ENCODE results near the gene PDXDC1.
"Not testable (repeated sequence)": the region's sequence is repeated elsewhere in the genome, so short reads cannot be mapped to it uniquely, and the experiment has no call there.

PDXDC1 gene

DNA sequence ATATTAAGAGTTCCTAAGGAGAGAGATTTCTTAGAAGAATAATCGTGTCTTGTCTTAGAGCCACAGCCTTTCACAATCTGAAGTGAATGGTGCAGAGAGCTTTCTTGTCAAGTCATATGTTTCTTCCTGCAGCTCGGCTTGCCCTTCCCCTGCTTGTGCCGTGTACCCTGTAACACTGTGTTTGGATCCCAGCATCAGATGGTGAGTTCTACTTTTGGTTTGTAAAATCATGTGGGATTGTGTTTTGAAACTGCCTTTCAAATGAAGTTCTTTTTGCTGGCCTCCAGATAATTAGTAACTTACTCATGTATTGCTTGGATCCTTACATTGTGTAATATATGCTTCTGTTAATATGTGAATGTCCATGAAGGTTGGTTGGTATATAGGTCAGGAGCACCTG is 33.8 kb downstream of the PDXDC1 start:
- in situ Hi-C loops (cut with MboI; ENCODE audit: low sequenced_read_pairs): not testable (repeated sequence)

GRCh38 chr16:15012941-15013340 is 38.1 kb downstream of the PDXDC1 start:
- in situ Hi-C loops (cut with MboI; ENCODE audit: low sequenced_read_pairs): not testable (repeated sequence)

DNA sequence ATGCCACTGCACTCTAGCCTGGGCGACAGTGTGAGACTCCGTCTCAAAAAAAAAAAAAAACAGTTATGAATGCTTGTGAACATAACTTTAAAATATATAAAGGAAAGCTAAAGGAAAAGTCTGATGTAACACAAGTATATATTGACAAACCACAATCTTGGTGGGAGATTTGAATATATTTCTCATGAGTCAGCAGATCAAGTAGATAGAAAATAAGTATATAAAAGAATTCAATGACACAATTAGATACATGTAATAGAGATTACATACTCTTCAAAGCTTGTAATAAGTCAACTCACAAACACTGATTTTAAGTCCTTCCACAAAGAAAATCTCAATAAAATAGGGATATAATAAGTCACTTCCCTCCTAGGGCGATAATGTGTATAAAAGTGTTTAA is 40.8 kb downstream of the PDXDC1 start:
- in situ Hi-C loops (cut with MboI; ENCODE audit: low sequenced_read_pairs): not testable (repeated sequence)

- in situ Hi-C loops (cut with MboI; ENCODE audit: low sequenced_read_pairs): not testable (repeated sequence)
These were observed 41.5 kb downstream of the PDXDC1 start for GRCh38 chr16:15016354-15016753.

- in situ Hi-C loops (cut with MboI; ENCODE audit: low sequenced_read_pairs): not testable (repeated sequence)
These were observed 42.2 kb downstream of the PDXDC1 start for GRCh38 chr16:15016951-15017580.

GRCh38 chr16:15021429-15021828 is 46.6 kb downstream of the PDXDC1 start:
- in situ Hi-C loops (cut with MboI; ENCODE audit: low sequenced_read_pairs): not testable (repeated sequence)

DNA sequence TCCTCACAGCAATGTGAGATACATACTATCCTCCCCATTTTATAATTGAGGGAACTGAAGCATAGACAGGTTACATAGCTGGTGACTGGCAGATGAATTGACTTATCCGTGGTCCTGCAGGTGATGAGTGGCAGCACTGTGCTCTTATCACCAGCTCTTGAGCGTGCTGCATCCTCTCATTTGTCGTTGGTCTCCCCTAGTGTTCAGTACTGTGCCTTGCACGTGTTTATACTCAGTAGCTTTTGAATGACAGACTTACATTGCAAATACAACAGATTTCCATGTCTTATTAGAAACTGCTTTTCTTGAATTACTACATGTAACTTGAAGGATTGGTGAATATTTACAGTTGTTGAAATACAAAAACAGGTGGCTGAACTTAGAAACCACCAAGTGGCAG is 47.4 kb downstream of the PDXDC1 start:
- in situ Hi-C loops (cut with MboI; ENCODE audit: low sequenced_read_pairs): not testable (repeated sequence)

DNA sequence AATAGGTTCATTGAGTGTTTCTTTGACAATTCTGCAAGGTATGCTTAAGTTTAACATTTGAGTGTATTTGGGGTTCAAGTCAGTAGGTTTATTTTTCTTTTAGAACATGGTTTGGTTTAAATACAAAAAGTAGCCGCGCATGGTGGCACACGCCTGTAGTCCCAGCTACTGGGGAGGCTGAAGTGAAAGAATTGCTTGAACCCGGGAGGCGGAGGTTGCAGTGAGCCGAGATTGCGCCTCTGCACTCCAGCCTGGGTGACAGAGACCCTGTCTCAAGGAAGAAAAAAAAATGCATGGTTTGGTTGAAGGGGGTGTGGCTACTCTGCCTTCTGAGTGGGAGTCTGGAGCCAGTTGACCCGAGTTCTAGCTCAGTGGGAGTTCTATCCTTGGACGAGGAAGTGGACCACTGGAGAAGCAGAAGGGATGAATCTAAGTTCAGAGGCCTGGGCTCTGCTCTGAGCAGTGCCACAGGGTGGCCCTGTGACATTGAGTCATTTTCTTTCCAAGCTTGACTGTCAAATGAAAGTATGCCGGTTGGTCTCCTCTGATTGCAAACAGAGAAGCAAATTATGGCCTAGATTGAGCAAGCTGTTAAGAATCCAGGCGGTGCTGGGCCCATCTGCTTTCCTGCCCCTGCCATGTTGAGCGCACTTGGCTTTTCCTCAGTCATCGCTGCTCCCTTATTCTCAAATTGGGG is 48.7 kb downstream of the PDXDC1 start:
- in situ Hi-C loops (cut with MboI; ENCODE audit: low sequenced_read_pairs): not testable (repeated sequence)

GRCh38 chr16:15024858-15025199 is 50.0 kb downstream of the PDXDC1 start:
- in situ Hi-C loops (cut with MboI; ENCODE audit: low sequenced_read_pairs): not testable (repeated sequence)

DNA sequence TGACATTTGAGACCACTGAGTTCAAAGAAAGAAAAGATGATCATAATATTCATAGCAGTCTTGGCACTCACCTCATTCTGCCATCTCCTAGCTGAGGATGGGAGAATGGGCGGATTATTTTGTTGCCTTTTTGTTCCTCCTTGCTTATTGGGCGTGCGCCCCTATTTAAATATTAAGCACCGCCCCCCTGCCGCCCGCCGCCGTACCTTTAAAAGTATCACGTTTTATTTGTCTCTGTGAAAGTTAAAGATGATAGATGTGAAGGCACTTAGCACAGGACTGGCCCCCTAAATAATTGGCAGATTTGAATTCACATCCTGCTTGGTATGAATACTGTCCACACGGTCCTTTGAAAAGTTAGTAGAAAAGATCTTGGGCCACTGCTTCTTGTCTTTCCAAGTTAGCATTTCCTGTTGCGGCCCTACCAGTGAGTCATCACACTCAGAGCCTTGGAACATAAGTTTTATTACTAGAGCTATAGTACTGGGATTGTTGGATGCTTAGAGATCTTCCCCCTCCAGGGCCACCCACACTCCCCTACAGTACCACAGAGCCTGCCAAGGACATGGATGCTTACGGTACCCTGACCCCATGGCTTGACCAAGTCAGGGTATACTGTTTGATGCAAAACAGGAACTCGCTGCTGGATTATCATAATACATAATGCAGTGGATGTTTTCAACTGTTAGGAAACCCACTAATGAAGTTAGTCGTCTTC is 50.6 kb downstream of the PDXDC1 start:
- in situ Hi-C loops (cut with MboI; ENCODE audit: low sequenced_read_pairs): not testable (repeated sequence)

DNA sequence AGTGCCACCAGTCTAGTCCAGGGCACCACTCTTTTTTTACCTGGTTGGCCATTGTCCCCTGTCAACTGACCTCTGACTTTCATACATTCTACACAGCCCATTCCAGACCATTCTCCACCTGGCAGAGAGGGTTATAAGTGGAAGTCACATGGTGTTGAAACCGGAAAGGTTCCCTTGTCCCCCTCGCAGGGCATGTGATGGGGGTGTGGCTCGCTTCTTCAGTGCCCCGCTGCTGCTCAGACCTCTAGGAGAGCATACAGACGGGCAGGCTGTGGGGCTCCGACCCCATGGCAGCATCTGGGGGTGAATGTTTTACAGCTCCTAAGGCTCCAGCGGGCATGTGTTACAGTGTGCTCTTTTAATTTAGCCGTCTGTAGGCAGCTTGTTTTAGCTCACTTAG is 52.2 kb downstream of the PDXDC1 start:
- in situ Hi-C loops (cut with MboI; ENCODE audit: low sequenced_read_pairs): not testable (repeated sequence)

GRCh38 chr16:15027503-15028344 is 52.9 kb downstream of the PDXDC1 start:
- in situ Hi-C loops (cut with MboI; ENCODE audit: low sequenced_read_pairs): not testable (repeated sequence)

DNA sequence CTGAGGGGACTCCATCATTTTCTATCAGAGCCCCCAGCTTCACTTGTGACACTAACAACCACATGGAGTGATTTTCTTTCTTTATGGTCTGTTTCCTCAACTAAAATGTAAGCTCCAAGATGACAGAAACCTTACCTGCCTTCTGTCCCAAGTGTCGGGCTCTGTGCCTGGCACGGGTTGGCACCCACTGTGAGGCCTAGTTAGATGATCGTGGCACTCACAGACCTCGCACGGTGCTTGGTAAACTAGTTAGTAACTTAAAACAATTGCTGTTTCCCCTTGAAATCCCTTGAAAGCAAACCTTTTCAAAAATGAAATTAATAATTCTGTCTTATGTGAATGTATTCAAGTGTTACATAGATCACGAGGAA is 53.5 kb downstream of the PDXDC1 start:
- in situ Hi-C loops (cut with MboI; ENCODE audit: low sequenced_read_pairs): not testable (repeated sequence)

DNA sequence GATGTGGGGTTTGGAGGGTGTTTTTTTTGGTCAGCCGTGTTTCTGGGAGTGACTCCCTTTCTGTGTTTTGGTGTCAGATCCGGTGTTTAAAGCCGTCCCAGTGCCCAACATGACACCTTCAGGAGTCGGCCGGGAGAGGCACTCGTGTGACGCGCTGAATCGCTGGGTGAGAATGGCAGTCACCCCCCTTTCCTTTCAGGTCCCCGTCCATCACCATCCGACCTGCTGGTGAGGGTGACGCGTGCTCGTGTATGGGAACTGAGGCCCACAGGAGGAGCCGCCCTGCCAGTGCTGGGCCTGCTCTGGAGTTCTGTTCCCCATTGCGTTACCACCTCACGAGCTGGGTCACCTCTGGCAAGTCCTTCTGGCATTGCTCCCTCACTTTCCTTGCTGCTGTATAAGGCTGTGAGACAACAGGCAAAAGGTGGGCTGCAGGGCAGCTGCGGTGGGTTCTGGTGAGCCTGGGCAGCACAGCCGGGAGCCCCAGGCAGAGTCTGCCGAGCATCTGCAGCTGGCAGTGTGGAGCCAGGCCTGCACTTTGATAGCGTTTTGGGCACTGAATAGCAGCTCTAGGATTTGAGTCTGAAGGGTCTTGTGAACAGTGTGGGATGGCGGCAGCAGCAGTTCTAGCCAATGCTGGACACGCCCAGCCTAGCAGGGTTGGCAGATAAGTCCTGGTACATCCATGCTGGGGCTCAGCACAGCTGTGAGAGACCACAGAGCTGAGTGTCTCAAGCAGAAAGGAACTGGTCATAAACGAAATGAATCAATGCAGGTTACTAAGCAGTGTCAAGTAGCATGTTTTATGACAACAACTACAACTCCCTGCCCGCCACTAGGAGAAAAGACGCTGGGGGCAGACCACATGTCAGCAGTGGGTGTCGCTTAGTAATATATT is 54.2 kb downstream of the PDXDC1 start:
- in situ Hi-C loops (cut with MboI; ENCODE audit: low sequenced_read_pairs): not testable (repeated sequence)

- in situ Hi-C loops (cut with MboI; ENCODE audit: low sequenced_read_pairs): not testable (repeated sequence)
These were observed 54.9 kb downstream of the PDXDC1 start for GRCh38 chr16:15029749-15030148.

- in situ Hi-C loops (cut with MboI; ENCODE audit: low sequenced_read_pairs): no loop called here
These were observed 56.4 kb downstream of the PDXDC1 start for GRCh38 chr16:15031179-15031578.

DNA sequence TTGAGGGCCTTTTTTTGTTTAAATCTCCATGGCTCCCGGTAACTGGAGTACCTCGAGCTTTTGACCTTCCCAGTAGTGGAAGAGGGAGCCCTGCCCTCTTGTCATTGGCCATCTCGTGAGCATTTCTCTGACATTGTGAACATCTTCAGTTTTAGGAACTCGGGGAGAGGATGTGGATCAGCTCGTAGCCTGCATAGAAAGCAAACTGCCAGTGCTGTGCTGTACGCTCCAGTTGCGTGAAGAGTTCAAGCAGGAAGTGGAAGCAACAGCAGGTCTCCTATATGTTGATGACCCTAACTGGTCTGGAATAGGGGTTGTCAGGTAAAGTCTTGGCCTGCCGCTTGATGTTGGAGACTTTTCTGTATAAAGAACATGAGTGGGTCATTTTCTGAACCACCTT is 56.8 kb downstream of the PDXDC1 start:
- in situ Hi-C loops (cut with MboI; ENCODE audit: low sequenced_read_pairs): no loop called here

- in situ Hi-C loops (cut with MboI; ENCODE audit: low sequenced_read_pairs): no loop called here
These were observed 57.9 kb downstream of the PDXDC1 start for GRCh38 chr16:15032547-15033308.

DNA sequence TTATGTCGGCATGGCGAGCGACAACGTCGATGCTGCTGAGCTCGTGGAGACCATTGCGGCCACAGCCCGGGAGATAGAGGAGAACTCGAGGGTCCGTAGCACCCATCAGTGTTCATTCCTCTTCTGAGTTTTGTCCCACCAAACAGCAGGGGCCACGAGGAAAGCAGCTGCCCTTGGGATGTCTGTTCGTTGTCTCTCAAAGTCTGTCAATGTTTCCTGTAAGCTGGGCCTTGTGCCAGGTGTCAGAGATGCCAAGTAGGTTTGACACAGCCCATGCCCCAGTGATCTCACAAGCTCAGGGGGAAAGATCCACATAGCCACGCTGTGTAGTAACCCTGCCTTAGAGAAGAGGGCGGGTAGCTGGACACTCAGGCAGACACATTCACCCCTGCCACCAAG is 58.5 kb downstream of the PDXDC1 start:
- in situ Hi-C loops (cut with MboI; ENCODE audit: low sequenced_read_pairs): no loop called here

All from HL-60/S4 treated with phorbol 12-myristate 13-acetate at 8.2 ng/mL for 4 days and 3 days (cell line).